AG09319 (cell line): ENCODE data around the gene HKDC1.
"Not testable (repeated sequence)": the region's sequence is repeated elsewhere in the genome, so short reads cannot be mapped to it uniquely, and the experiment has no call there.

Experiments
- DNase-seq: peaks from one replicate; pipeline ENCODE4 v3.0.0-alpha.2; 2010; ENCODE audit warnings: low read depth; ENCODE audit errors: extremely low read depth
- CTCF ChIP-seq: IDR thresholded peaks from 2 replicates; pipeline ENCODE4 v1.5.1; 2011; ENCODE audit warnings: low read depth, mild to moderate bottlenecking, inconsistent platforms, low read length, moderate library complexity

The HKDC1 gene

GRCh38 chr10:69270990-69271389 is 50.9 kb downstream of the HKDC1 start:
- TF ChIP-seq CTCF = no peak
- DNase-seq = no peak

GRCh38 chr10:69272624-69273023 is 52.5 kb downstream of the HKDC1 start:
- DNase-seq = no peak
- no peak for TF ChIP-seq CTCF

- TF ChIP-seq CTCF = no peak
- DNase-seq = no peak
Measured at GRCh38 chr10:69275444-69275843, 55.3 kb downstream of the HKDC1 start.

- no peak for TF ChIP-seq CTCF
- DNase-seq = no peak
Measured at GRCh38 chr10:69276503-69276902, 56.4 kb downstream of the HKDC1 start.

GRCh38 chr10:69278446-69278963 is 58.4 kb downstream of the HKDC1 start, which contains the start of gene HK1:
TSS of gene HK1 (plus strand) at chr10:69278496.
- TF ChIP-seq CTCF = no peak
- DNase-seq = no peak

- DNase-seq = no peak
- TF ChIP-seq CTCF = no peak
Measured at GRCh38 chr10:69279110-69279509, 59.0 kb downstream of the HKDC1 start.

GRCh38 chr10:69281507-69282413 is 61.6 kb downstream of the HKDC1 start:
- DNase-seq = no peak
- no peak for TF ChIP-seq CTCF

GRCh38 chr10:69284402-69284801 is 64.3 kb downstream of the HKDC1 start:
- not testable (repeated sequence) for DNase-seq
